ENCODE measurements around the gene PPP6R2.

Gene PPP6R2

GRCh38 chr22:50486561-50487289 is 143.6 kb downstream of the PPP6R2 start, which contains the start of gene MIOX:
TSS of gene MIOX (plus strand) at chr22:50486859. CDS start at chr22:50486898, 39 bp downstream.
- Histone ChIP-seq H3K9ac (ENCODE audit: low read depth in 1 of 2, low read length in 2 of 2) (no peak within 1 kb of the TSS), H3K36me3 (ENCODE audit: control insufficient read depth in 2 of 2, insufficient read depth in 2 of 2, low read length in 2 of 2) (no peaks in the 10 kb centered on the region), H3K27me3 (ENCODE audit: control insufficient read depth in 2 of 2, insufficient read depth in 2 of 2, low read length in 2 of 2) (peaks cover 0 to 1% of the 10 kb centered on the region in 2 donors), H3K4me1 (ENCODE audit: control insufficient read depth in 2 of 2, insufficient read depth in 2 of 2, low read length in 2 of 2) (peaks cover 9 to 17% of the 10 kb centered on the region in 2 donors), H3K27ac (ENCODE audit: low read depth in 2 of 2, low read length in 2 of 2) (no peak within 1 kb of the TSS), H3K4me3 (ENCODE audit: low read length in 2 of 2) (no peak within 1 kb of the TSS), H3K9me3 (ENCODE audit: control insufficient read depth in 2 of 2, low read length in 2 of 2) (no peaks in the 10 kb centered on the region)

DNA sequence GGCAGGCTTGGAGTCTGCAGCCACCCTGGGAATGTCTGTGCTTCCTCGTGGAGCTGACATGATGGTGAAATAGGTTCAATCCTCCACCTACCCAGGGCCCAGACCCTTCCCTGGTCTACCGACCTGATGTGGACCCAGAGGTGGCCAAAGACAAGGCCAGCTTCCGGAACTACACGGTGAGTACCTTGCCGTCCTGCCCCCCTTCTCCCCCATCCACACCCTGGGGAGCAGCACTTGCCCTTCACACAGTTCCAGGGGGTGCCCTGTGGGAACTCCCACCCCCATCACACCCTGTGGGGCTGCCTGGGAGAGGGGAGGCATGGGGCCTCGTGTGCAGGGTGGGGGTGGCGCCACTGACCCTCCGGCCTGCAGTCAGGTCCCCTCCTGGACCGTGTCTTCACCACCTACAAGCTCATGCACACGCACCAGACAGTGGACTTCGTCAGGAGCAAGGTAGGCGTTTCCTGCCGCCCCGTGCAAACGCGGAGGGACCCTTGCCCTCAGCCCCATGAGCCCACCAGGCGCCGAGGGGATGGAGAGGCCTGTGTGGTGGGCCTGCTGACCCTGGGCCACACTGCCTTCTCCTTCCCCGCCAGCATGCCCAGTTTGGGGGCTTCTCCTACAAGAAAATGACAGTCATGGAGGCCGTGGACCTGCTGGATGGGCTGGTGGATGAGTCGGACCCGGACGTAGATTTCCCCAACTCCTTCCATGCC is 144.3 kb downstream of the PPP6R2 start:
- no peak overlapping the region for H3K4me3 ChIP-seq (ENCODE audit: low read length in 2 of 2)
- peaks cover 5 to 12% of the 10 kb centered on the region in 2 donors for H3K4me1 ChIP-seq (ENCODE audit: control insufficient read depth in 2 of 2, insufficient read depth in 2 of 2, low read length in 2 of 2)
- no peak overlapping the region for H3K9ac ChIP-seq (ENCODE audit: low read depth in 1 of 2, low read length in 2 of 2)
- no peaks in the 10 kb centered on the region for H3K9me3 ChIP-seq (ENCODE audit: control insufficient read depth in 2 of 2, low read length in 2 of 2)
- H3K36me3 ChIP-seq (ENCODE audit: control insufficient read depth in 2 of 2, insufficient read depth in 2 of 2, low read length in 2 of 2): no peaks in the 10 kb centered on the region
- H3K27ac ChIP-seq (ENCODE audit: low read depth in 2 of 2, low read length in 2 of 2): no peak overlapping the region
- no peaks in the 10 kb centered on the region for H3K27me3 ChIP-seq (ENCODE audit: control insufficient read depth in 2 of 2, insufficient read depth in 2 of 2, low read length in 2 of 2)

DNA sequence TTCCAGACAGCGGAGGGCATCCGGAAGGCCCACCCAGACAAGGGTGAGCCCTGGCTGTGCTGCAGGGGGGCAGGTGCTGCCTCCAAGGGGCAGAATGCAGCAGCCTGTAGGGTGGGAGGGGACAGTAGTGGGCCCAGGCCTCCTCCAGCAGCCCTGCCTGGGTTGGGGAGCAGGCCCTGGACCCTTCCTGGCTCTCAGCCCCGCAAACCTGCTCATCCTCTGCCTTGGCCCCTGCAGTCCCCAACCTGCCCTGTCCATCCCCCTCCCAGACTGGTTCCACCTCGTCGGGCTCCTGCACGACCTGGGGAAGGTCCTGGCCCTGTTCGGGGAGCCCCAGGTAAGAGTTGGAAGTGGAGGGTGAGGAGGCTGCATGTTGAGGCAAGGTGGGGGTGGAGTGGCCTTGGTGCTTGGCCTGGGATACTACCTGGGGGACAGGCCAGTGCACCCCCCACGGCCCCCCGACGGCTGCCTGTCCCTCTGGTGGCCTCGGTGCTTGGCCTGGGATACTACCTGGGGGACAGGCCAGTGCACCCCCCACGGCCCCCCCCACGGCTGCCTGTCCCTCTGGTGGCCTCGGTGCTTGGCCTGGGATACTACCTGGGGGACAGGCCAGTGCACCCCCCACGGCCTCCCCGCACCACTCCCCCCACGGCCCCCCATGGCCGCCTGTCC is 145.0 kb downstream of the PPP6R2 start:
- H3K9ac ChIP-seq (ENCODE audit: low read depth in 1 of 2, low read length in 2 of 2): no peak overlapping the region
- H3K4me3 ChIP-seq (ENCODE audit: low read length in 2 of 2): no peak overlapping the region
- no peaks in the 10 kb centered on the region for H3K9me3 ChIP-seq (ENCODE audit: control insufficient read depth in 2 of 2, low read length in 2 of 2)
- H3K4me1 ChIP-seq (ENCODE audit: control insufficient read depth in 2 of 2, insufficient read depth in 2 of 2, low read length in 2 of 2): peaks cover 5 to 12% of the 10 kb centered on the region in 2 donors
- no peak overlapping the region for H3K27ac ChIP-seq (ENCODE audit: low read depth in 2 of 2, low read length in 2 of 2)
- no peaks in the 10 kb centered on the region for H3K27me3 ChIP-seq (ENCODE audit: control insufficient read depth in 2 of 2, insufficient read depth in 2 of 2, low read length in 2 of 2)
- no peaks in the 10 kb centered on the region for H3K36me3 ChIP-seq (ENCODE audit: control insufficient read depth in 2 of 2, insufficient read depth in 2 of 2, low read length in 2 of 2)

DNA sequence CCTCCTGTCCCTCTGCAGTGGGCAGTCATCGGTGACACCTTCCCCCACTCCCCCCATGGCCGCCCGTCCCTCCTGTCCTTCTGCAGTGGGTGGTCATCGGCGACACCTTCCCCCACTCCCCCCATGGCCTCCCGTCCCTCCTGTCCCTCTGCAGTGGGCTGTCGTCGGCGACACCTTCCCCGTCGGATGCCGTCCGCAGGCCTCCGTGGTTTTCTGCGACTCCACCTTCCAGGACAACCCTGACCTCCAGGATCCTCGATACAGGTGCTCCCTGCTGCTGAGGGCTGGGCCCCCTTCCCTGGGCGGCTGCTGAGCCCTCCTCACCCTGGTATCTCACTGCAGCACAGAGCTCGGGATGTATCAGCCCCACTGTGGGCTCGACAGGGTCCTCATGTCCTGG is 145.8 kb downstream of the PPP6R2 start:
- H3K4me3 ChIP-seq (ENCODE audit: low read length in 2 of 2): no peak overlapping the region
- no peaks in the 10 kb centered on the region for H3K36me3 ChIP-seq (ENCODE audit: control insufficient read depth in 2 of 2, insufficient read depth in 2 of 2, low read length in 2 of 2)
- H3K27ac ChIP-seq (ENCODE audit: low read depth in 2 of 2, low read length in 2 of 2): no peak overlapping the region
- no peak overlapping the region for H3K9ac ChIP-seq (ENCODE audit: low read depth in 1 of 2, low read length in 2 of 2)
- H3K27me3 ChIP-seq (ENCODE audit: control insufficient read depth in 2 of 2, insufficient read depth in 2 of 2, low read length in 2 of 2): no peaks in the 10 kb centered on the region
- no peaks in the 10 kb centered on the region for H3K9me3 ChIP-seq (ENCODE audit: control insufficient read depth in 2 of 2, low read length in 2 of 2)
- peaks cover 4 to 8% of the 10 kb centered on the region in 2 donors for H3K4me1 ChIP-seq (ENCODE audit: control insufficient read depth in 2 of 2, insufficient read depth in 2 of 2, low read length in 2 of 2)

GRCh38 chr22:50489363-50490243 is 146.5 kb downstream of the PPP6R2 start:
- Histone ChIP-seq H3K9me3 (ENCODE audit: control insufficient read depth in 2 of 2, low read length in 2 of 2) (no peaks in the 10 kb centered on the region), H3K36me3 (ENCODE audit: control insufficient read depth in 2 of 2, insufficient read depth in 2 of 2, low read length in 2 of 2) (no peaks in the 10 kb centered on the region), H3K9ac (ENCODE audit: low read depth in 1 of 2, low read length in 2 of 2) (no peak overlapping the region), H3K4me1 (ENCODE audit: control insufficient read depth in 2 of 2, insufficient read depth in 2 of 2, low read length in 2 of 2) (peaks cover 0 to 1% of the 10 kb centered on the region in 2 donors), H3K27ac (ENCODE audit: low read depth in 2 of 2, low read length in 2 of 2) (no peak overlapping the region), H3K27me3 (ENCODE audit: control insufficient read depth in 2 of 2, insufficient read depth in 2 of 2, low read length in 2 of 2) (no peaks in the 10 kb centered on the region), H3K4me3 (ENCODE audit: low read length in 2 of 2) (no peak overlapping the region)

GRCh38 chr22:50490531-50491308 is 147.6 kb downstream of the PPP6R2 start:
- Histone ChIP-seq H3K27ac (ENCODE audit: low read depth in 2 of 2, low read length in 2 of 2) (no peak overlapping the region), H3K9me3 (ENCODE audit: control insufficient read depth in 2 of 2, low read length in 2 of 2) (no peaks in the 10 kb centered on the region), H3K4me3 (ENCODE audit: low read length in 2 of 2) (no peak overlapping the region), H3K36me3 (ENCODE audit: control insufficient read depth in 2 of 2, insufficient read depth in 2 of 2, low read length in 2 of 2) (no peaks in the 10 kb centered on the region), H3K9ac (ENCODE audit: low read depth in 1 of 2, low read length in 2 of 2) (no peak overlapping the region), H3K27me3 (ENCODE audit: control insufficient read depth in 2 of 2, insufficient read depth in 2 of 2, low read length in 2 of 2) (no peaks in the 10 kb centered on the region), H3K4me1 (ENCODE audit: control insufficient read depth in 2 of 2, insufficient read depth in 2 of 2, low read length in 2 of 2) (no peaks in the 10 kb centered on the region)
